NB4 (cell line): ENCODE results near the gene TTC39B.
A peak's percentile ranks its signal among the peaks of the same experiment; 100 is the strongest.

Experiments
- DNase-seq: peaks from one replicate; pipeline ENCODE4 v3.0.0; 2010; ENCODE audit warnings: low read depth
- H3K4me3 ChIP-seq: one replicate; pipeline ENCODE4 v1.5.1; 2011; ENCODE audit warnings: mild to moderate bottlenecking, low read depth, low read length, moderate library complexity
- MAX ChIP-seq: IDR thresholded peaks from 2 replicates; pipeline ENCODE4 v1.6.1; 2011; ENCODE audit warnings: low read depth, low read length
- MYC ChIP-seq: IDR thresholded peaks from 2 replicates; pipeline ENCODE4 v1.6.1; 2011; ENCODE audit warnings: low read depth, low read length
- POLR2A ChIP-seq: IDR thresholded peaks from 2 replicates; pipeline ENCODE4 v1.6.1; 2011; ENCODE audit warnings: mild to moderate bottlenecking; ENCODE audit not compliant: insufficient read length; ENCODE audit errors: extremely low read depth
- TF ChIP-seq, protein P1 (sequence below): IDR thresholded peaks from one replicate; pipeline ENCODE4 v1.5.1; 2012; ENCODE audit warnings: low read depth, low read length

TTC39B gene

GRCh38 chr9:15349892-15350761 is 43.1 kb upstream of the TTC39B start:
- DNase-seq: peak; percentile 29
- TF ChIP-seq, protein P1, sequence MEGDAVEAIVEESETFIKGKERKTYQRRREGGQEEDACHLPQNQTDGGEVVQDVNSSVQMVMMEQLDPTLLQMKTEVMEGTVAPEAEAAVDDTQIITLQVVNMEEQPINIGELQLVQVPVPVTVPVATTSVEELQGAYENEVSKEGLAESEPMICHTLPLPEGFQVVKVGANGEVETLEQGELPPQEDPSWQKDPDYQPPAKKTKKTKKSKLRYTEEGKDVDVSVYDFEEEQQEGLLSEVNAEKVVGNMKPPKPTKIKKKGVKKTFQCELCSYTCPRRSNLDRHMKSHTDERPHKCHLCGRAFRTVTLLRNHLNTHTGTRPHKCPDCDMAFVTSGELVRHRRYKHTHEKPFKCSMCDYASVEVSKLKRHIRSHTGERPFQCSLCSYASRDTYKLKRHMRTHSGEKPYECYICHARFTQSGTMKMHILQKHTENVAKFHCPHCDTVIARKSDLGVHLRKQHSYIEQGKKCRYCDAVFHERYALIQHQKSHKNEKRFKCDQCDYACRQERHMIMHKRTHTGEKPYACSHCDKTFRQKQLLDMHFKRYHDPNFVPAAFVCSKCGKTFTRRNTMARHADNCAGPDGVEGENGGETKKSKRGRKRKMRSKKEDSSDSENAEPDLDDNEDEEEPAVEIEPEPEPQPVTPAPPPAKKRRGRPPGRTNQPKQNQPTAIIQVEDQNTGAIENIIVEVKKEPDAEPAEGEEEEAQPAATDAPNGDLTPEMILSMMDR: no peak
- TF ChIP-seq POLR2A (no peak), MYC (no peak), MAX (no peak)
- H3K4me3 ChIP-seq: no peak overlapping the region

DNA sequence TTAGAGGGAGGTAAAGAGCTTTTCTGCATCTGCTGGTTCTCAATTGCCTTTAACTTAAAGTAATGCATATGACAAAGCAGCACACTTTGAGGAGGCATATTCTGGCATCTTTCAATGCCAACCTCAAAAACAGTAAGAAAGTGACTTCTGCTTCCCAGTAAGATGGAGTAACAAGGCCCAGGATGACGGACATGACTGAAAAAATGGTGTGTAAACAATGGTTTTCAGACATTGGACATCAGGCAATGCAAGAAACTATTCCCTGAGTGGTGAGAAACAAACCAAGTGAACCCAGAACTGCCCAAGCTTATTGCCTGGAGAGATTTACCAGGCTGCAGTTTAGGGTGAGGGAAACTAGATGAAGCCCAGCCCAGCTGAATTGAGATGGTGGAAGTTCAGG is 39.8 kb upstream of the TTC39B start:
- no peak overlapping the region for H3K4me3 ChIP-seq
- TF ChIP-seq MYC (no peak), POLR2A (no peak), MAX (no peak)
- TF ChIP-seq, protein P1: no peak
- no peak for DNase-seq

GRCh38 chr9:15344191-15344590 is 37.2 kb upstream of the TTC39B start:
- H3K4me3 ChIP-seq: no peak overlapping the region
- DNase-seq: no peak
- TF ChIP-seq POLR2A (no peak), MYC (no peak), MAX (no peak)
- TF ChIP-seq, protein P1: no peak

- TF ChIP-seq MAX (no peak), MYC (no peak), POLR2A (no peak)
- TF ChIP-seq, protein P1: no peak
Measured at GRCh38 chr9:15333376-15333881, 26.4 kb upstream of the TTC39B start.

DNA sequence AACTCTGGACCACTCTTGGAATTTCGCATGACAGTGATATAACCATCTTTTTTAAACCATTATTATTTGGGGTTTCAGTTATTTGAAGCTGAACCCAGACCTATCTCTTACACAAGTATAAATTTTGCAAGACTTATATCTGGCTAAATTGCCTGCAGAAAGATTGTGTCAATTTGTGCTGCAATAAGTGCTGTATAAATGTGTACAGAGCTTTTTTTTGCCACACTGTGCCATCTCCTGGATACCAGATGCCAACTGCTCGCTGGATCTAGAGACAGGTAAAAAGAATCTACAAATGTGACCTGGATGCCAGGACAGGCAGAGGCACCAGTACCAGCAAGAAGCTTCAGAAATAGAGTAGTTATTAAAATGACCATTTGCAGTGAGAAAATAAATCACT is 25.9 kb upstream of the TTC39B start:
- TF ChIP-seq, protein P1: no peak
- TF ChIP-seq MAX: no peak
- TF ChIP-seq MYC: no peak
- TF ChIP-seq POLR2A: no peak
- no peak for DNase-seq
- no peak overlapping the region for H3K4me3 ChIP-seq

More at GRCh38 chr9:15333376-15333881, 26.4 kb upstream of the TTC39B start:
- DNase-seq: no peak
- no peak overlapping the region for H3K4me3 ChIP-seq
